GM21737 (cell line): ENCODE measurements around the gene ETFB.
"Not testable (repeated sequence)": the region's sequence is repeated elsewhere in the genome, so short reads cannot be mapped to it uniquely, and the experiment has no call there.

ENCODE experiments used
- ATAC-seq: cut with Tn5 transposase; IDR thresholded peaks from one replicate; pipeline ENCODE4 v1.9.1; 2021; ENCODE audit warnings: mild to moderate bottlenecking, moderate library complexity; ENCODE audit not compliant: unreplicated experiment

Gene ETFB

DNA sequence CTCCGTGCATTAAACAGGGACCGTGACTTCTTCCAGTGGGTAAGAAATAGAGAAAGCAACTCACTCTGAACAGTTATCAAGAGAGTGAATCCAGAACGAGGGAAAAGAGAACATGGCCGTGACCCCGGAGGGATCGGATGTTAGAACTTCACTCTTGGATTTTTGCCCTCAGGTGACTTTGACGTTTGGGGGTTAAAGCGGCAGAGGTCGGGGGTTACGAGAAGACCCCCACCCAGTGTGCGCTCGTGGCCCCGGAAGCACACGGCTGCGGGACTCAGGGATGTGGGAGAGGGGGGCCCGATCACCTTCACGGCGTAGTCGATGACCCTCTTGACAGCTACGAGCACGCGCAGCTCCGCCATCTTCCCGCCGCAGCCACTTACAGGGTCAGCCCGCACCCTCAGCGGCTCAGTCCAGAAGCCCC lies at the start of gene ETFB:
TSS of gene ETFB (minus strand) at position 424 of the 424 bp plus-strand sequence. CDS start at position 362, 62 bp downstream.
- ATAC-seq = no peak

DNA sequence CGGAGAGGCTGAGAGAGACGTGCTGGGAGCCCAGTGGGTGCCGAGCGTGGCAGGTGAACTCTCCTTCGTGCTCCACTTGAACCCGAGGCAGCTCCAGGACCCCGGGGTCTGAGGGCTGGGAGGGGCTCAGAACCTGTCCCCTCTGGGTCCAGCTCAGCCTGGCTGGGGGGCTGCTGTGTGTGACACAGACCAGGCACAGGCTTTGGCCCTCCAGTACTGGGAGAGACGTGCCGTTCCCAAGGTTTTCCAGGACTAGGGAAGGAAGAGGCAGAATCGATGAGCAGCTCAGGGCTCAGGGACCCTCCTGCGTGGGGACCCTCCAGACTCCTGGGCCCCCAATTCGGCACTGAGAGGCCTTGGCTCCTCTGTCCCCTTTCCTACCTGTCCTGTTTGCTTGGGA lies 49.0 kb upstream of the ETFB start:
- no peak for ATAC-seq

- ATAC-seq = no peak
Observed at GRCh38 chr19:51410950-51411748, 45.0 kb upstream of the ETFB start.

DNA sequence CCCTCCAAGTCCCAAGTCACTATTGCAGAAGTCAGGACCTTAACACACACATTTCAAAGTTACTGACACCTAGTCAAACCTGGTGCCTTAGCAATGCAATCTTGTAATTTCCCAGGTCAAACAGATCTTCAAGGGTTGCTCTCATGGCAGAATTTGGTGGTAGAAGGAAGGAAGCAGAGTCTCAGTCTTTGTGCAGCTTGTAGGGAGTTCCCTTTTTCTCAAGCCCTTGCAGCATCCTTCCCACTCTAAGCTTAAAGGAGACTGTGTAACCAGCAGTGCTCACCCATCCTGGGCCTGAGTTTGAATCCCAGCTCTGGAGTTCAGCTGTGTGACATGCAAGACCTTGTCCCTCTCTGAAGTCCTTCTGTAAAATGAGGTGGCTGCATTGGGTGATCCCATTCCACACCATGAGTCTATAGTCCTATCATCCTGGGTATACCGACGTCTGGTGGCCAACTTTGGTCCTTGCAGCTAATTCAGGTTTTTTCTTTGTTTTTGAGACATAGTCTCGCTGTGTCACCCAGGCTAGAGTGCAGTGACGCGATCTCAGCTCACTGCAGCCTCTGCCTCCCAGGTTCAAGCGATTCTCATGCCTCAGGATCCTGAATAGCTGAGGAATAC lies 41.4 kb upstream of the ETFB start:
- no peak for ATAC-seq

DNA sequence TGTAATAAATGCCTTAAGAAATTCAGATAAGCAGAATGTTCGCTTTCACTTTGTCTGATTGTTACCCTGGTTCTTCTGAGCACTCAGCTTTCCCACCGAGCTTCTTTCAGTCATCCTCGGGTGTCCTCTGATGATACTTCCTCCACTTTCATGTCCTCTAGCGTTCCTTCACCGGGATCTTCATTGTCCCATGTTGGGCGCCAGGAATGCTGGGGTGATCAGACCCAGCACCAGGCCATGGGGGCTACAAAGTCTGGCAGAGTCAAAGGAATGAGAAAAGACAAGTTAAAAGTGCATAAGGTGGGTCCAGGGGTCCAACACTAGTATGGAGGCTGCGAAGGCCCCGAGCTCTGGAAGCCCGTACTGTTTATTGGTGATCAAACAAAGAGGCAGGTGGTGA lies 35.9 kb upstream of the ETFB start:
- ATAC-seq = no peak

GRCh38 chr19:51399936-51400335 lies 33.7 kb upstream of the ETFB start:
- not testable (repeated sequence) for ATAC-seq

- no peak for ATAC-seq
Observed at GRCh38 chr19:51399231-51399630, 33.0 kb upstream of the ETFB start.

DNA sequence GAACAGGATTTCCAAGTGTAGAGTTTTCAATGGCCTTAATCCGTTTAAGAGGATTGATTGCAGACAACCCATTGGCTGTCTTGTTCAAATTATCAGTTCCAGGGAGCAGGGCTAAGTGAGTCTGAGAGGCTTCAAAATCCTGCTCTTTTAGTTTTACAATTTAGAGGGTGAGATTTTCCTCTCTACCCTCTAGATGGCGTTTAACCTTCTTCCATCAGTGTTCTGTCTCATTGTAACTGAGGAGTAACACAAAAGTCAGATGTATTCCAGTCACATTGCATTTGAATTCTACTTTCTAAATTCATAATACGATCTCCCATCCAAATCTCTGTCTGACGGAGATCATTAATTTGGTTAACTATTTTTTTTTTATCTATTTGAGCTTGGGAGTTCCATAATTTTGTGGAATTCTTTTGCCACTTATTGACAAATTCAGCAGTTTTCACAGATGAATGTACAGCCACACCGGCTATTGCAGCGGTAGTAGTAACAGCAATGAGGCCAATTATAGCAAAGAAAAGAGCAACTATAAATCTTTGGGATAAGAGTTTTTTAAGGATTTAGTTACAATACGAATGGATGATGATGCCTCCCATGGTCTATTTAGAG lies 32.0 kb upstream of the ETFB start:
- ATAC-seq = no peak

DNA sequence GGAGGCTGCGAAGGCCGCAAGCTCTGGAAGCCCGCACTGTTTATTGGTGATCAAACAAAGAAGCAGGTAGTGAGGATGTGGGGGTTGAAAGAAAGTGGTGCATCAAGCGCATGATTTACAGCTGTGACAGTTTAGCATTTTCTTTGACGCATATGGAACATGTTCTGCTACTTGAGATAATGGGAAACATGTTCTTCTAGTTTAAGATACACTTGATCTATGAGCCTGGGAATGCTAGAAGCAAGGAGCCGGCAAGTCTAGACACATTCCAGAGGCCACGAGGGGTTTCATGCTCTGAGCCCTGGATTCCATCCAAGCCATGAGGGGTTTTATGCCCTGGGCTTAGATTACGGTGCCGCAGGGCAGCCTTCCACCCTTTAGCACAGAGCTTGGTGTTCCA lies 31.3 kb upstream of the ETFB start:
- not testable (repeated sequence) for ATAC-seq

- ATAC-seq = no peak
Observed at GRCh38 chr19:51396175-51396574, 30.0 kb upstream of the ETFB start.

DNA sequence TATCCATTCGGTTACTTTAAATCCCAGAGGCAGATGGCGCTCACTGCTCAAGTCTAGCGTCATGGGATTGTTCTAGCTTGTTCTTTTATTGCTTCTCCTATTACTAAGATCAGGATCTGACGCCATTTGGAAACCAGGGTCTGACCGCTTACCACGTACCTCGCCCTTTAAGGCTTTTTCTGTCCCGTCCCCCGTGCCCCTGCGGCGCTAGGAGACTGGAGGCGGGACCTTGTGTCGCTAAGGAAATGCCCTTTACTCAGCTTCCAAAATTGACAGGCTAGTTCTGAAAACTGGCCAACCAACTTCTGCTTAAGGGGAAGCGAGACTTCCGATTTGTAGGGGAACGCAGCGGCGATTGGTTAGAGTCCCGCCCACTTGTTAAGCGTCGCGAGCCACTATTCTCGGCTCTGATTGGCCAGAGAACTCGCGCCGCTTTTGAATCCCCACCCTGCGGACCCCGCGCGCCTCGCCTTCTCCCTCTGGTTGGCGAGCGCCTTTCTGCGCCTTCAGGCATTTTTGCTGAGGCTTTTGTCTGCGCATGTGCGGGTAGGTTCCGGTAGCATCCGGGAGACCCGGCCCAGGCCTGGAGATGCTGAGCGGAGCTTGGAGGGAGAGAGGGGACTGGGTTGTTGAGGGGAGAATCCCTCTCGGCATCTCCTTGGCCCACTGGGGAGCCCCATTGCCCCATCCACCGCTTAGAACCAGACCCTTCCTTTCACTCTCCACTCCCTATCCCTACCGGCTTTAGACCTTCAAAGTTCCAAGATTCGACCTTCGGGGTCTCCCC lies 28.1 kb upstream of the ETFB start:
- peak; percentile 86 for ATAC-seq

DNA sequence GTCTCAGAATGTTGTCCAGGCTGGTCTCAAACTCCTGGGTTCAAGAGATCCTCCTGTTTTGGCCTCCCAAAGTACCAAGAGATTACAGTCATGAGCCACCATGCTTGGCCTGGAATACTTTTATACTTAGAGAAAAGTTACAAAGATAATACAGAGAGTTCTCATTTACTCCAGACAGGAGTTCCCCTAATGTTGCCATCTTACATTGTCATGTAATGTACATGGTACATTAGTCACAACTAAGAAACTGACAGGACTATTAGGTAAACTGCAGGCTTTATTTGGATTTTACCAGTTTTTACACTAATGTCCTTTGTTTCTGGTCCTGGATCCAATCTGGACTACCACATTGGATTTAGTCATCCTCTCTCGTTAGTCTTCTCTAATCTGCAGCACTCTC lies 26.5 kb upstream of the ETFB start:
- no peak for ATAC-seq

GRCh38 chr19:51391073-51391611 lies 25.0 kb upstream of the ETFB start:
- ATAC-seq = no peak

DNA sequence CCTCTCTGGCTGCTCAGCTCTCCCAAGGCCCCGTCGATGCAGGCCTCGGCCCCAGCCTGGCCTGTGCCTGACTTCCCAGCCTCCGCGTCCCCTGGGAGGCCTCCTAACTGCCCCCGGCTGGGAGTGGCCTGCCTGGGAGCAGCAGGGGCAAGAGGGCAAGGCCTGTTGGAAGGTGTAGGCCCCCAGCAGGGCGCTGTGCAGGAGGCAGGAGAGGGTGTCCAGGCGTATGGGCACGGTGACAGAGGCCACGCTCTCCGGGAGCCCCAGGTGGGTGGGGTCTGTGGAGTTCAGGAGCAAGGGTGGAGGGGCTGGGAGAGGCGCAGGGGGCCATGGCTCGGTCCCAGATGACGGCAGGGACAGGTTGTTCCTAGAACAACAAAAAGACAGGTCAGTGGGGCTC lies 23.0 kb upstream of the ETFB start:
- ATAC-seq = no peak

GRCh38 chr19:51387924-51388389 lies 21.8 kb upstream of the ETFB start, which contains the start of gene LIM2:
TSS of gene LIM2 (minus strand) at chr19:51387974. CDS start at chr19:51387443, 531 bp downstream.
- no peak for ATAC-seq

- no peak for ATAC-seq
Observed at GRCh38 chr19:51386882-51387520, 20.8 kb upstream of the ETFB start.

GRCh38 chr19:51382004-51382403 lies 15.8 kb upstream of the ETFB start:
- no peak for ATAC-seq

DNA sequence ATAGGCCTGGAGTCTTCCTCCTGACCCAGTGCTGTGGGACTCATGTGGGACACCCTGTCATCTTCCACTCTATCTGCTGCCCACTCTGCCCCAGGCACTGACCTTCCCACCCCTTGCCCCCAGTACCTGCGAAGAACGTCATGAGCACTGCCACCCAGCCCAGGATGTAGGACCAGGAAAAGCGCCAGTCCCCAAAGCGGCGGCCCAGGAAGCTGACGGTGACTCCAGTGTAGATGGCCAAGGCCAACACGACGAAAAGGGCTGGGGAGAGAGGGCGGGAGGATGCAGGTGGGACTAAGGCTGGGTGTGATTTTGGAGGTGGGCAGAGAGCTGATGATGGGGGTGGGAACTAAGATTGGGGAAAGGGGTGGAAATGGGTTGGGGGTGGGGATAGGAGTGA lies 14.2 kb upstream of the ETFB start:
- no peak for ATAC-seq

DNA sequence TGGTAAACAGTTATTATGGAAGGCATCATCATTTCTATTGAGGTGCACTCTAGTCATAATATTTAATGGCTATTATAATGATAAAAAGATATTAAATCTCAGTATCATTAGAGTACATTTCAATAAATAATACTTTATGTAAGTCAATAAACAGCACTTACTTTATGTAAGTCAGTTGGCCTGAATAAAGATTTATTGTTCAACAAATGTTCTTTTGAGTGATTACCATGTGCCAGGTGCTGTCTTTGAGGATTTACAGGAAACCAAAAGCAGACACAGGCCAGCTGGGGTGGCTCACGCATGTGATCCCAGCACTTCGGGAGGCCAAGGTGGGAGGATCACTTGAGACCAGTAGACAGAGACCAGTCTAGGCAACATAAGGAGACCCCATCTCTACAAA lies 11.2 kb upstream of the ETFB start:
- ATAC-seq = no peak

GRCh38 chr19:51375504-51376221 lies 9.5 kb upstream of the ETFB start:
- ATAC-seq = no peak
